SJCRH30 (cell line): ENCODE results near the gene RNF180. TPM values are rescaled to one million over a fixed set of nuclear protein-coding genes. Genes with fewer than 3 reads are reported as not detected.
"Not testable (repeated sequence)": the region's sequence is repeated elsewhere in the genome, so short reads cannot be mapped to it uniquely, and the experiment has no call there.

Experiments
- DNase-seq, 2 experiments: peaks; one replicate each; pipeline ENCODE4 v3.0.0-alpha.2; 2015 to 2020
- H3K27ac ChIP-seq: fragments of 250-450 bp; sonication (Bioruptor Pico); 2 replicates; pipeline ENCODE4 v1.5.1; 2020; ENCODE audit warnings: mild to moderate bottlenecking, moderate library complexity
- H3K27me3 ChIP-seq: fragments of 250-450 bp; sonication (Bioruptor Pico); 2 replicates; pipeline ENCODE4 v1.5.1; 2020; ENCODE audit warnings: mild to moderate bottlenecking, moderate library complexity
- H3K36me3 ChIP-seq: fragments of 250-450 bp; sonication (Bioruptor Pico); 2 replicates; pipeline ENCODE4 v1.5.1; 2020; ENCODE audit warnings: mild to moderate bottlenecking, moderate library complexity
- H3K4me1 ChIP-seq: fragments of 250-450 bp; sonication (Bioruptor Pico); 2 replicates; pipeline ENCODE4 v1.5.1; 2020; ENCODE audit warnings: mild to moderate bottlenecking, moderate library complexity
- H3K4me3 ChIP-seq: fragments of 250-450 bp; sonication (Bioruptor Pico); 2 replicates; pipeline ENCODE4 v1.5.1; 2020; ENCODE audit warnings: mild to moderate bottlenecking, moderate library complexity
- H3K9me3 ChIP-seq: fragments of 250-450 bp; sonication (Bioruptor Pico); replicated peaks from 2 replicates; pipeline ENCODE4 v1.5.1; 2020; ENCODE audit warnings: mild to moderate bottlenecking, moderate library complexity
- total RNA-seq: library from RNA; depleted of rRNA; stranded (reverse); fragments of >200 nt; shearing (Covaris generic); gene quantifications from 2 replicates; pipeline ENCODE4 v1.2.3, GENCODE V29; 2014

Gene RNF180
- total RNA-seq, 1 experiment from 2014 or later: 0.65 TPM

DNA sequence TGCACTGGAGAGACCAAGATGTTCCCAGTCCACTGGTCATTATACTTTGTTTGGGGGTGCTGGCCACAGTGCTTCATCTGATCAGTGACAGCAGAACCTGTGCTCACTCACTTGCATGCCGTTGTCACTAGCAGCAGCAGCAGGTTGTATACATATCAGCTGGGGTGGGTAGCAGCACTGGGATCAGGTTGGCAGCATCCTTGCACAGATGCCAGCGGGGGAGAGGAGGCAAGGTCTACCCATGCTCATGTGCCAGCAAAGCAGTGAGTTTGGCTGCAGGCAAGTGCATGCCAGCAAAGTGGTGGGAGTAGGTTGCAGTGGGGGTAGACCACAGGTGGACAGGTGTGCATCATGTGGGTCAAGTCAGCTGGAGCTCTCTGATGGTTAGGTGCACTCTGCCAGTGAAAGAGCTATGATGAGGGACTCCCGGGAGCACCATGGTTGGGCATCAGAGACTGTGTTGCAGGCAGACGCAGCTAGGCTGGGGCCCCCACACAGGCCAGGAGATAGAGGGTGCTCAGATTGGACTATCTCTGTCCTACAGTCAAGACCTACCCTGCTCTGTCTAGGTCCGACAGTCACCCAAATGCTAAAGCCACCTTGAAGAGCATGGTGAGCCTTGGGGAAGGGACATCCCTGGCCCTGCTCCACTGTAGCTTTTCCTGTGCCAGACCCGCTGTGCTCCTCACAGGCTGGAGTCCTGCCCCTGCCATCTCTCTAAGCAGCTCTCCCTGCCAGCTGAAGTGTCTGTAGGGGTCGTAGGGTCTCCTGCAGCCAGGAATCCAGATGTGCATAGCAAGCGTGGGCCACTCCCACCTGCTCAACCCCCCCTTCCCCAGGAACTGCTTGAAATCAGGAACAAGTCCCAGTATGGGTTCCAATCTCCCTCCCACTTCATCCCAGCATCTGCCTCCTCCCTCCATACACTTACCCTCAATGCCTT lies 119.8 kb downstream of the RNF180 start:
- H3K27me3 ChIP-seq: no peaks in the 10 kb centered on the region
- H3K36me3 ChIP-seq: no peaks in the 10 kb centered on the region
- H3K9me3 ChIP-seq: no peaks in the 10 kb centered on the region; the same call in 1 of the 2 replicates
- H3K4me1 ChIP-seq: no peaks in the 10 kb centered on the region; the same call in 1 of the 2 replicates
- no peak overlapping the region for H3K27ac ChIP-seq
- DNase-seq: no peak
- H3K4me3 ChIP-seq: no peak overlapping the region

DNA sequence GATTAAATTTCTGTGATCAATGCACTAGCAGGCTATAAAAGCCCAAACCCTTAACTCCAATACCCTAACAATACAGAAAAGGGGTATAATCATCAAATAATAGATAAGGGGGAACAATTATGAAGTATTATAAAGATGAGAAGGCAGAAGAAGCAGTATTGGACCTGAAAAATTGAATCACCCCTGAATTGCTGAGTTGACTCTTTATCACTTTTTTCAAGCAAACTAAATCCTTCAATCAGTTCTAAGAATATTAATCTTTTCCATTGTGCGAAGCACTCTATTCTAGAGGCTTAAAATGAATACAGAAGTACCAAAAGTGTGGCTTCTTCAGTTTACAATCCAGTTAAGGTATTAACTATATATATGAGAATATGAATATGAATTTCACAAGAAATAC lies 120.7 kb downstream of the RNF180 start:
- H3K36me3 ChIP-seq: no peaks in the 10 kb centered on the region
- no peak for DNase-seq
- no peak overlapping the region for H3K27ac ChIP-seq
- H3K9me3 ChIP-seq: no peaks in the 10 kb centered on the region; the same call in 1 of the 2 replicates
- no peaks in the 10 kb centered on the region for H3K27me3 ChIP-seq
- no peak overlapping the region for H3K4me3 ChIP-seq
- H3K4me1 ChIP-seq: no peaks in the 10 kb centered on the region; the same call in 1 of the 2 replicates

DNA sequence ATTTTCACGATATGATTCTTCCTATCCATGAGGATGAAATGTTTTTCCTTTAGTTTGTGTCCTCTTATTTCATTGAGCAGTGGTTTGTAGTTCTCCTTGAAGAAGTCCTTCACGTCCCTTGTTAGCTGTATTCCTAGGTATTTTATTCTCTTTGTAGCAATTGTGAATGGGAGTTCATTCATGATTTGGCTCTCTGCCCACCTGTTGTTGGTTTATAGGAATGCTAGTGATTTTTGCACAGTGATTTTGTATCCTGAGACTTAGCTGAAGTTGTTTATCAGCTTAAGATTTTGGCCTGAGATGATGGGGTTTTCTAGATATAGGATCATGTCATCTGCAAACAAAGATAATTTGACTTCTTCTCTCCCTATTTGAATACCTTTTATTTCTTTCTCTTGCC lies 122.9 kb downstream of the RNF180 start:
- H3K4me3 ChIP-seq, H3K4me1 ChIP-seq, H3K9me3 ChIP-seq, DNase-seq, H3K27me3 ChIP-seq, H3K27ac ChIP-seq, H3K36me3 ChIP-seq: not testable (repeated sequence)

DNA sequence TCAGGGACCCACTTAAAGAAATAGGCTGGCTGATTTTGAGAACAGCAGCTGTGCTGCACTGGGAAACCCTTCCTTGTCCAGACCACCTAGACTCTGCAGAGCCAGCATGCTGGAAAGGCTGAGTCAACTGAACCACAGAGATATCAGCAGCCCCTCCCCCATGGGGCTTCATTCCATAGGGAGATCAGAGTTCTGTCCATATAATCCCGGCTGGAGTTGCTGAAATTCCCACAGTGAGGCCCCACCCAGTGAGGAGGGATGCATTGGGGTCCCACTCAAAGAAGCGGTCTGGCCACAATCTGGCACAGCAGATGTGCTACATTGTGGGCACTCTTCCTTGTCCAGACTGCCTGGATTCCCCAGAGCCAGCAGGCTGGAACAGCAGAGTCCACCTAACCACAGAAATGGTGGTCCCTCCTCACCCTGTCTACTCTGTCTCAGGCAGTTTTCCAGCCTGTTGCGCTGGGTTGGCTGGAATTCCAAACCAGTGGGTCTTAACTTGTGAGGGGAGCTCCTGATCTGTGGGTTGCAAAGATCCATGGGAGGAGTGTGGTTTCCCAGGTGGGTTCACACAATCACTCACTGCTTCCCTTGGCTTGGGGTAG lies 127.1 kb downstream of the RNF180 start:
- H3K27me3 ChIP-seq: no peaks in the 10 kb centered on the region
- peaks cover 3% of the 10 kb centered on the region for H3K4me1 ChIP-seq
- peak; percentile 60 to 66 for DNase-seq
- H3K4me3 ChIP-seq: no peak overlapping the region
- H3K9me3 ChIP-seq: no peaks in the 10 kb centered on the region; the same call in none of the 2 replicates
- no peak overlapping the region; the same call in 1 of the 2 replicates for H3K27ac ChIP-seq
- no peaks in the 10 kb centered on the region for H3K36me3 ChIP-seq

DNA sequence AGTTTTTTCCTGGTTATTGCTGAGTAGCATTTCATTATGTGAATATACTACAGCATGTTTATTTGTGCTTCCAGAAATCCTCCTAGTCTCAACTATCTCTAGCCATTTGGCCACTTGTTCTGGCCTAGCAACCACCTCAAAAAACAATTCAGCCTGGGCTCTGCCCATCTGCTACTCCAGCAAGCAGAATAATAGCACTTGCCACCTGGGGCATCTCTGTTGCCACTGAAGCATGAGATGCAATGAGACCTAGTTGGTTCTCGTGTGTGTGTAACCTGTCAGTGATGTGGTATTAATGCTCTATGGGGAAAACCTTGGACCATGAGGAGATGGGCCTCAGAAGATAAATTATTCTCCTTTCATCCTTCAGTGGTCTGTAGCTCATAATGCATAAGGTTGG lies 129.5 kb downstream of the RNF180 start:
- Histone ChIP-seq H3K27me3 (no peaks in the 10 kb centered on the region), H3K9me3 (no peaks in the 10 kb centered on the region; the same call in 1 of the 2 replicates), H3K27ac (no peak overlapping the region), H3K4me3 (no peak overlapping the region), H3K4me1 (peaks cover 3% of the 10 kb centered on the region), H3K36me3 (no peaks in the 10 kb centered on the region)
- DNase-seq: no peak

DNA sequence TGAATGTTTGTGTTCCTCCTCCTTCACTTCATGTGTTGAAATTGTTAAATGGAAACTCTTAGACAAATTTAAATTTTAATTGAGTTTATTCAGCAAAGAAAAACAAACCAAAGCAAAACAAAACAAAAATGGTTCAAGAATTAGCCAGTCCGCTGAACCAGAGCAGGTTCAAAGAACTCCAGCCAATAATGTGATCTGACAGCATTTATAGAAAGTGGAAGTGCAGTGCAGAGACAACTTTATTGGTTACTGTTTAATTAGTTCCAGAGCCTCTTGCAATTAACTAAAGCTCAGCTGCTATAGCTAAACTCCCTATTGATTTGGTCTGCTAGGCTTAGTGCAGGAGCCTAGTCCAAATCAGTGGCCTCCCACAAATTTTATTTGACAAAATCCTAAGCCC lies 132.9 kb downstream of the RNF180 start:
- Histone ChIP-seq H3K27me3 (no peaks in the 10 kb centered on the region), H3K27ac (no peak overlapping the region)
- DNase-seq: no peak

DNA sequence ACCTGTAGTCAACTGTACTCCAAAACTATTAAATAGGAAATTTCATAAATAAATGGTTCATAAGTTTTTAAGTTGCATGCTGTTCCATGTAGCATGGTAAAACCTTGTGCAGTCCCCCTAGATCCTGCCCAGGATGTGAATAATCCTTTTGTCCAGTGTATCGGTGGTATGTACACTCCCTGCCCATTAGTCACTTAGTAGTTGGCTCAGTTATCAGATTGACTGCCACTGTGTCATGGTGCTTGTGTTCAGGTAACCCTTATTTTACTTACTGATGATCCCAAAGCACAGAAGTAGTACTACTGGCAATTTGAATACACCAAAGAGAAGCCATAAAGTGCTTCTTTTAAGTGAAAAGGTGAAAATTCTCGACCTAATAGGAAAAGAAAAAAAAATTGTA lies 134.2 kb downstream of the RNF180 start:
- Histone ChIP-seq H3K9me3 (no peaks in the 10 kb centered on the region; the same call in 1 of the 2 replicates), H3K27ac (no peak overlapping the region), H3K4me1 (no peaks in the 10 kb centered on the region), H3K4me3 (no peak overlapping the region), H3K36me3 (no peaks in the 10 kb centered on the region), H3K27me3 (no peaks in the 10 kb centered on the region)
- no peak for DNase-seq

More for the DNA sequence above, 132.9 kb downstream of the RNF180 start:
- no peaks in the 10 kb centered on the region for H3K4me1 ChIP-seq
- H3K9me3 ChIP-seq: no peaks in the 10 kb centered on the region; the same call in 1 of the 2 replicates
- H3K4me3 ChIP-seq: no peak overlapping the region
- H3K36me3 ChIP-seq: no peaks in the 10 kb centered on the region

DNA sequence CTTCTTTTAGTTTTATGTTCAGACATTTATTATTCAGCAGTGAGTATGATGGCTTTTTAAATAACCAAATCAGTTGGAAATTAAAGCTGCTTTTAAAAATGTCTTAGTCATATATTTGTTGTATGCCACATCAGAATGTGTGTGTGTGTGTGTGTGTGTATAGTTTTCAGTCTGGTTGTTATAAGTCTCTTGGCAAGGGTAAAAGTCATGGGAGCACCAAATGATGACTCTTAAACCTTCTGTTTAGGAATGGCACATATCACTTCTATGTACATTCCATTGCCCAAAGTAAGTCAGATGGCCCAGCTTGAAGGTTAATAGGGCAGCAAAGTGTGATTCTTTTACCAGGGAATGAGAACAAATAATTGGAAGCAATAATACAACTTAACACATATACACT lies 135.9 kb downstream of the RNF180 start:
- H3K4me1 ChIP-seq: no peaks in the 10 kb centered on the region
- H3K27ac ChIP-seq: no peak overlapping the region
- H3K27me3 ChIP-seq: no peaks in the 10 kb centered on the region
- no peak overlapping the region for H3K4me3 ChIP-seq
- DNase-seq: no peak
- H3K36me3 ChIP-seq: no peaks in the 10 kb centered on the region
- no peaks in the 10 kb centered on the region; the same call in 1 of the 2 replicates for H3K9me3 ChIP-seq

DNA sequence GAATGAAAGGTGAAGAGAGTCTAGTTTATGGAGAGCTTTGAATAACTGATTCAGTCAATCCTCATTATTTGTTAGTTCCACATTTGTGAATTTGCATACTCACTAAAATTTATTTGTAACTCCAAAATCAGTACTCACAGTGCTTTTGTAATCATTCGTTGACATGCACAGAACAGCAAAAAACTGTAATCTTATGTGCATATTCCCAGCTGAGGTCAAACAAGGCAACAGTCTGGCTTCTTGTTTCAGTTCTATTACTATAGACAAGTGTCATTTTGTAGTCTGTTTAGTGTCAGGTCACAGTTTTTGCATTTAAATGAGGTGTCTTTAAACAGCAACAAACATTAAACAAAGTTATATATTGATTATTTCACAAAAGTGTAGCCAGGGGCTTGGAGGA lies 142.5 kb downstream of the RNF180 start:
- Histone ChIP-seq H3K4me3 (no peak overlapping the region), H3K27me3 (no peaks in the 10 kb centered on the region), H3K9me3 (no peaks in the 10 kb centered on the region), H3K27ac (no peak overlapping the region), H3K36me3 (no peaks in the 10 kb centered on the region), H3K4me1 (no peaks in the 10 kb centered on the region)
- DNase-seq: no peak

DNA sequence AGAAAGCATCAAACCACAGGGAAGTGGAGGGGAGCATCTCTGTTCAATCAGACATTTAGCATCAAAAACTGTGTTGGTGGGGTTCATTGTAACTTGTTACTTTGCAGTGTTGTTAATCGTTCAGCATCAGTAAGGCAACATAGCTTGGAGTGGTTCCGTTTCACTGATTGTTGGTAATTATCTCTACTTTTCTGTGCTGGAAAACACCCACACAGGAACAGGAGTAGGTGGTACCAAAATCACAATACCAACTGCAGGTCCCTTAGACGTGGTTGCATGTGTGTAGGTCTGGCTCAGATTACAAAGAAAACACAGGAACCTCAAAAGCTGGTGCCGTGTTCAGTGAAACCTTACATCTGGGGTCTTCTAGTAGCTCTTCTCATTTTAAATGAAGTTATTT lies 146.8 kb downstream of the RNF180 start:
- Histone ChIP-seq H3K27ac (no peak overlapping the region), H3K9me3 (no peaks in the 10 kb centered on the region), H3K27me3 (no peaks in the 10 kb centered on the region), H3K4me1 (peaks cover 4% of the 10 kb centered on the region; the same call in 1 of the 2 replicates), H3K4me3 (no peak overlapping the region), H3K36me3 (no peaks in the 10 kb centered on the region)
- DNase-seq: no peak

DNA sequence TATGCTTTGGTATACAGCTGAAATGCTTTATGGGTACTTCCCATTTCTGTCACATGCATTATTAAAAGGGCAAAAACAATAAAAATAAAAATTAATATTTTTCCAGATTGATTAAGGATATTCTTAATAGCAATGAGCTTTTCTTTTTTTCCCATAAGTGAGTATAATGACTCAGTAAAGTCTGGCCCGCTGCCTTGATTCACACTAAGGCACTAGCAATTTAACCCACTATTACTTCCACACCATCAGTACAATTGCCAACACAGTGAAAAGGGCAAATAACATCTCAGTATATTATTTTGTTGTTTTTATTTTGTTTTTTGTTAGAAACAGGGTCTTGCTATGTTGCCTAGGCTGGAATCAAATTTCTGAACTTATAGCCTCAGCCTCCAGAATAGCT lies 150.1 kb downstream of the RNF180 start:
- Histone ChIP-seq H3K27me3 (no peaks in the 10 kb centered on the region), H3K9me3 (no peaks in the 10 kb centered on the region), H3K4me3 (no peak overlapping the region), H3K27ac (no peak overlapping the region), H3K36me3 (no peaks in the 10 kb centered on the region), H3K4me1 (peaks cover 16% of the 10 kb centered on the region)
- DNase-seq: no peak

DNA sequence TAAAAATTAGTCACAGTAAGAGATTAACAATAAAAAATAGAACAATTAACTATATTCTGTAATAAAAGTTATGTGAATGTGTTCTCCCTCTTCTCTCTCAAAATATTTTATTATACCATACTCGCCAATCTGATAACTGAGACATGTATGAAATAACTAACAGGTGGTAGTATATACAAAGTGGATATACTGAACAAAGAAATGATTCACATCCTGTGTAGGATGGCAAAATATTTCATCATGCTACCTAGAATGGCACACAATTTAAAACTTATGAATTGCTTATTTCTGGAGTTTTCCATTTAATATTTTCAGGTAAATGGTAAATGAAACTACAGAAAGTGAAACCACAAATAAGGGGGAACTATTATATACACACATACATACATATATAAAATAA lies 152.5 kb downstream of the RNF180 start:
- no peak overlapping the region for H3K4me3 ChIP-seq
- peaks cover 16% of the 10 kb centered on the region for H3K4me1 ChIP-seq
- no peaks in the 10 kb centered on the region for H3K36me3 ChIP-seq
- H3K27me3 ChIP-seq: no peaks in the 10 kb centered on the region
- no peaks in the 10 kb centered on the region for H3K9me3 ChIP-seq
- no peak for DNase-seq
- peak overlapping the region; percentile 40 for H3K27ac ChIP-seq

DNA sequence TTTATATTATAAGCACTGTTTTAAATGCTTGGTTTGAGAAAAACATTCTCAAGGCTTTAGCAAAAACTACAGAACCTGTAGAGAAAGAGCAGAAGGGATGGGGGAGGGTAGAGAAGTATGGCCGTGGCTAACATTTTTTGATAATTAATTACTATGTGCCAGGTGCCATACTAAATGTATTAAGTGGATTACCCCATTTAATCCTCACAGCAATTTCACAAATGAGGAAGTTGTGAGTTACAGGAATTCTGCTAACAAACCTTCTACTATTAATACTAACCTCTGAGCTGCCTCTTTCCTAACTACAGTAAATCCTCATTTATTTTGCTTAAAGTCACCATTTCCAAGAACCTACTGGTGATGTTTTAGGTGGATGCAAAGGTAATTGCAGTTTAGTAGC lies 157.9 kb downstream of the RNF180 start:
- H3K4me1 ChIP-seq: peaks cover 2% of the 10 kb centered on the region; the same call in 1 of the 2 replicates
- no peaks in the 10 kb centered on the region for H3K36me3 ChIP-seq
- DNase-seq: no peak
- no peak overlapping the region for H3K27ac ChIP-seq
- H3K27me3 ChIP-seq: no peaks in the 10 kb centered on the region
- 0 out of 2 replicates have a peak, but pooled peaks cover 4% of the 10 kb centered on the region for H3K9me3 ChIP-seq
- no peak overlapping the region for H3K4me3 ChIP-seq

DNA sequence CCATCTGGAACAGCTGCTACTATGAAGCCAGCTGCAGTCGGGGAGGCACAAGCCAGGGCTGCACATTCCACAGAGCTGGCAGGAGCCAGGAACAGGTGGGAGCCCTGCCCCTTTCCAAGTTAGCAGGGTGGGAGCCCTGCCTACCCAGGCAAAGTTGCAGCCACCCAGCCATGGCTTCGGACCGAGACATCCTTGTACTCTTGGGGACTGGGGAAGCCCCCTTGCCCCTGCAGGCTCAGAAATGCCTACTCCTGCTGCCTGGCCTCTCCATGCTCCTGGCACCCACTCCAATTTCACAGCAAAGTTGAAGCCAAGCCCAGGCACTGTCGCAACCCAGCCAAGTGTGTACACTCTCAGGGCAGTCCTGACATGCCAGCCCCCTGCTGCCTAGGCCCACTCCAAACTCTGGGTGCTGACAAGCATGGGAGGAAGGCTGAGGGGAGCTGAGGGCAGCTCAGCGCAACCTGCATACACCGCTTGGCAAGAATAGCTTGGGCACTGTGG lies 165.1 kb downstream of the RNF180 start:
- Histone ChIP-seq H3K9me3 (0 out of 2 replicates have a peak, but pooled peaks cover 4% of the 10 kb centered on the region), H3K4me1 (peaks cover 9% of the 10 kb centered on the region), H3K27me3 (no peaks in the 10 kb centered on the region), H3K36me3 (no peaks in the 10 kb centered on the region), H3K4me3 (no peak overlapping the region), H3K27ac (peak overlapping the region; percentile 48)
- peak; percentile 84 to 85 for DNase-seq
